Pancreas (tissue), 10 donors: Measurements from ENCODE around the gene RXRA. TPM values are rescaled to one million over a fixed set of nuclear protein-coding genes. Genes with fewer than 3 reads are reported as not detected.
A peak's percentile ranks its signal among the peaks of the same experiment; 100 is the strongest.

Source experiments
- ATAC-seq, 4 donors: fragments of 200-7000 bp; cut with Tn5 transposase; one replicate each; pipeline versions ENCODE4 v1.8.0 to v1.9.1; 2020; ENCODE audit warnings: mild to moderate bottlenecking in 4 of 4, moderate library complexity in 4 of 4
- DNase-seq, 6 donors: peaks; one replicate each; pipeline ENCODE4 v3.0.0-alpha.2; 2020
- FAIRE-seq: peaks from 2 replicates; lab custom pipeline; 2012; peaks lifted over from hg19 to GRCh38; lab: Jason Lieb, UNC
- H3K27ac ChIP-seq, 4 donors: fragments of 200-600 bp; sonication (generic); 1 replicate in 3 of 4; 2 replicates in 1 of 4; pipeline versions ENCODE4 v1.5.0 to v1.8.0; 2020
- H3K27me3 ChIP-seq, 4 donors: fragments of 200-600 bp; one replicate each; pipeline ENCODE4 v1.8.0; 2021
- H3K36me3 ChIP-seq, 3 donors: fragments of 200-600 bp; sonication (generic) in 1 of 3; one replicate each; pipeline versions ENCODE4 v1.5.0 to v1.8.0; 2020 to 2021
- H3K4me1 ChIP-seq, 3 donors: fragments of 200-600 bp; one replicate each; pipeline ENCODE4 v1.8.0; 2021
- H3K4me3 ChIP-seq, 4 donors: fragments of 200-600 bp; sonication (generic) in 2 of 4; one replicate each; pipeline versions ENCODE4 v1.5.0 to v1.8.0; 2020 to 2021
- H3K9me3 ChIP-seq, 4 donors: fragments of 200-600 bp; one replicate each; pipeline ENCODE4 v1.8.0; 2021
- CTCF ChIP-seq, 4 donors: fragments of 200-600 bp; sonication (generic) in 3 of 4; IDR thresholded peaks; one replicate each; pipeline versions ENCODE4 v1.5.0 to v1.8.0; 2021; ENCODE audit warnings: antibody characterized with exemption in 4 of 4
- WGBS, 2 donors: extraction: QIAGEN DNeasy Blood & Tissue Kit; methylation state at CpG; one replicate each; pipeline ENCODE4 v1.1.7; 2013; 5-methylcytosine and 5-hydroxymethylcytosine counted together
- intact Hi-C, 3 donors: fragments of 100-400 bp; cut with DNase I; formaldehyde crosslinking; loops; one replicate each; pipeline versions ENCODE4 v1.11.1 to v1.14.2; 2022
- polyA plus RNA-seq, 2 donors: library from polyadenylated mRNA; stranded (reverse); fragments of 200-250 nt; gene quantifications; one replicate each; pipeline ENCODE4 v1.2.3, GENCODE V29; 2013
- total RNA-seq, 6 donors: library from RNA; stranded (reverse); fragmentation: NEBNext Ultra II Directional in 4 of 6; extraction: Animal tissue kit (Norgen Biotek cat#: 25700) in 4 of 6; gene quantifications; one replicate each; pipeline versions ENCODE4 v1.2.1 to v1.2.4, GENCODE V29; 2021 to 2023
- donor health status: healthy with polysubstance abuse.
- donor health status: DM: no; HTN: no; CAD: no; lungs with moderate emphysema.
- donor health status: DM: no; HTN: no; CAD: no.
- donor health status: control.
- donor health status: control.
- donor health status: Bipolar disorder and iron deficiency.
- donor health status: DM: yes; HTN: yes; CAD: no.
- donor health status: DM: no; HTN: no; CAD: no.
- donor health status: DM: no; HTN: no; CAD: no.
- donor health status: DM: yes; HTN: yes; CAD: no.

RXRA gene
- total RNA-seq: 10 to 100 TPM; 20.2 to 34.1 (median 22.9) TPM
- 10 to 100 TPM; 22.4 to 35.1 TPM for polyA plus RNA-seq

DNA sequence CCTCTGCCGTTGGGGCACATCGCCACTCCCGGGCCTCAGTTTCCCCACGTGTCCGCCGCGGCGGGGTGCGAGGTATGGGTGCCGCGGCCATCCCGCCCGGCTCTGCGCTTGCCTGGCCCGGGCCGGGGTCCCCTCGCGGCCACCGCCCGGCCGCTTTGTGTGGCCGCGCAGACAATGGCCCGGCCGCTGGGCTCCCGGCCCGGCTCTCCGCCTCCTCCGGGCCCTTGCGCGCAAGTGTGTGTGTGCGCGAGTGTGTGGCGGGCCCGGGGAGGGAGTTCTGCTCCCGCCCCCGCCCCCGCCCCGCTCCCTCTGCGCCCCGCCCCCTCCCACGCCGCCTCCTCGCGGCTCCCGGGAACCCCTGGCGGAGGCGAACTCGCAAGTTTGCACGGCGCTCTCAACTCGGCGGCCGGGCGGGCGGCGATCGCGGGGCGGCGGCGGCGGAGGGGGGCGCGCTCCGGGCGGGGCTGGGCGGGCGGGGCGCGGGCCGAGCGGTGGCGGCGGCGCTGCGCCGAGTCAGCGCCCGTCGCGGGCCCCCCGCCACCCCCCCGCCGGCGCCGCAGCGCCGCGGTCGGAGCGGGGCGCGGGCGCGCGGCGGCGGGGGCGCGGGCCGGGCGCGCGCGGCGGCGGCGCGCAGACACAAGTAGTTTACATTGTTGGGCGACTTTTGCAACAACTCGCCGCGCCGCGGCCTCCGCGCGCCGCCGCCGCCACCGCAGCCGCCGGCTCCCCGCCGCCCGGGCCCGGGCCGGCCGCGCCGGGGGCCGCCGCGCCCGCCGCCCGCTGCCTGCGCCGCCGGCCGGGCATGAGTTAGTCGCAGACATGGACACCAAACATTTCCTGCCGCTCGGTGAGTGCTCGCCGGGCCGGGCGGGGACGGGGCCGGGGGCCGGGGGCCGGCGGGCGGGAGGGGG lies at the start of gene RXRA:
TSS of gene RXRA (plus strand) at position 643 of the 911 bp plus-strand sequence. CDS start at position 820, 177 bp downstream.
- peak; percentile 81 to 92 (median 88) for DNase-seq
- no peaks in the 10 kb centered on the region for H3K27me3 ChIP-seq
- no peak for FAIRE-seq
- H3K4me3 ChIP-seq: peak within 1 kb of the TSS; percentile 61 to 86 (median 68)
- peak within 1 kb of the TSS; percentile 84 to 91 (median 88) for H3K27ac ChIP-seq
- intact Hi-C loops: loop anchor here in 1 of 3 donors (5.0 to 10.0 kb wide), 2 partner anchors 116 to 151 kb away; no protein-coding TSS in a partner anchor
- peak; percentile 63 to 79 (median 69) for ATAC-seq
- no peaks in the 10 kb centered on the region for H3K9me3 ChIP-seq
- TF ChIP-seq CTCF (IDR thresholded peaks at IDR 0.05): no peak
- H3K36me3 ChIP-seq: no peaks in the 10 kb centered on the region
- H3K4me1 ChIP-seq: peaks cover 10 to 30% (median 30%) of the 10 kb centered on the region in 3 donors
- WGBS, 2 donors: 0 to 1% methylated on average over 32 to 156 of the region's 156 CpGs

GRCh38 chr9:134278286-134278685 lies 48.0 kb upstream of the RXRA start:
- ATAC-seq (no peak), FAIRE-seq (no peak), DNase-seq (peak in 1 of 6 donors; percentile 28)
- Histone ChIP-seq H3K4me3 (no peak overlapping the region), H3K4me1 (no peaks in the 10 kb centered on the region), H3K36me3 (no peaks in the 10 kb centered on the region), H3K9me3 (no peaks in the 10 kb centered on the region), H3K27ac (no peak overlapping the region), H3K27me3 (no peaks in the 10 kb centered on the region)
- intact Hi-C loops: no loop called here
- no peak for TF ChIP-seq CTCF (IDR thresholded peaks at IDR 0.05)
- WGBS, 2 donors: 93 to 95% methylated on average over 7 of the region's 7 CpGs

- 72 to 84% methylated on average over 8 of the region's 8 CpGs for WGBS, 2 donors
Observed at GRCh38 chr9:134278974-134279640, 47.1 kb upstream of the RXRA start.

DNA sequence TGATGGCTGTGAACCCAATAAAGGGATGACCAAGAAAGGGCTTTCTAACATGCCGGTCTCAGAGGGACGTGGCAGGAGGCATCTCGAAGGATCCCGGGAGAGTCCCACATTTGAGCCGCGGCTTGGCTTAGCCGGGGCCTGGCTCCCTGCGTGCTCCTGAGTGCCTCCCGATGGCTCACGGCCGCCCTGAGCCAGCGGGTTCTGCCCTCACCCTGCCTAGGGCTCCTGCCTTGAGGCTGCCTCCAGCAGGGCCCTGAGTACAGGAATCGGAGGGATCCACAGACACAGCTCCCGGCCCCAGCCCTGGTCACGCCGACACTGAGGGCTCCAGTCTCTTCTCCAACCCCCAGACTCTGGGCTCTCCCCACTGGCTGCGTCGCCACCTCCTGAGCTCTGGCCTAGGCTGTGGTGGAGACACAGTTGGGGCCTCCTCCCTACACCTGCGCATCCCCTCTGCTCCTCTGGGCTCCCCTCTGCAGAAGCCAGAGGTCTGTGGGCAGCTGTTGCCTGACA lies 44.1 kb upstream of the RXRA start:
- FAIRE-seq (no peak), DNase-seq (peak in 1 of 6 donors; percentile 67), ATAC-seq (no peak)
- no peak for TF ChIP-seq CTCF (IDR thresholded peaks at IDR 0.05)
- Histone ChIP-seq H3K27ac (no peak overlapping the region), H3K9me3 (no peaks in the 10 kb centered on the region), H3K27me3 (no peaks in the 10 kb centered on the region), H3K4me1 (no peaks in the 10 kb centered on the region), H3K36me3 (no peaks in the 10 kb centered on the region), H3K4me3 (no peak overlapping the region)
- intact Hi-C loops: no loop called here
- WGBS, 2 donors: 77 to 86% methylated on average over 19 of the region's 19 CpGs

More at GRCh38 chr9:134278974-134279640, 47.1 kb upstream of the RXRA start:
- Histone ChIP-seq H3K27ac (no peak overlapping the region), H3K27me3 (no peaks in the 10 kb centered on the region), H3K36me3 (no peaks in the 10 kb centered on the region), H3K9me3 (no peaks in the 10 kb centered on the region), H3K4me3 (no peak overlapping the region), H3K4me1 (no peaks in the 10 kb centered on the region)
- TF ChIP-seq CTCF (IDR thresholded peaks at IDR 0.05): no peak
- ATAC-seq (no peak), DNase-seq (no peak), FAIRE-seq (no peak)
- intact Hi-C loops: no loop called here
